HCT116 (cell line): ENCODE measurements around the gene HIRA.

Experiments
- POLR2A ChIP-seq: IDR thresholded peaks from 2 replicates; pipeline ENCODE4 v1.7.0; 2011; ENCODE audit warnings: borderline replicate concordance; ENCODE audit not compliant: insufficient read depth, insufficient read length; ENCODE audit errors: extremely low read depth
- TF ChIP-seq, protein P1 (sequence below): IDR thresholded peaks from 2 replicates; pipeline ENCODE4 v1.6.1; 2011; ENCODE audit warnings: mild to moderate bottlenecking, low read length, moderate library complexity; ENCODE audit not compliant: insufficient replicate concordance; ENCODE audit errors: extremely low read depth
- TF ChIP-seq, protein P2 (sequence below), 3 experiments: fragments of 200-600 bp in 1 of 3; sonication (generic) in 1 of 3; IDR thresholded peaks in 2 of 3; conservative IDR thresholded peaks in 1 of 3; 2 replicates each; pipeline ENCODE4 v1.5.1; 2012 to 2017; ENCODE audit warnings: low read depth in 2 of 3, low read length in 2 of 3, antibody characterized with exemption in 1 of 3, borderline replicate concordance in 1 of 3, control low read depth in 1 of 3, mild to moderate bottlenecking in 1 of 3, mixed read lengths in 1 of 3, mixed run types in 1 of 3, moderate library complexity in 1 of 3; ENCODE audit not compliant: insufficient read depth in 1 of 3

DNA sequence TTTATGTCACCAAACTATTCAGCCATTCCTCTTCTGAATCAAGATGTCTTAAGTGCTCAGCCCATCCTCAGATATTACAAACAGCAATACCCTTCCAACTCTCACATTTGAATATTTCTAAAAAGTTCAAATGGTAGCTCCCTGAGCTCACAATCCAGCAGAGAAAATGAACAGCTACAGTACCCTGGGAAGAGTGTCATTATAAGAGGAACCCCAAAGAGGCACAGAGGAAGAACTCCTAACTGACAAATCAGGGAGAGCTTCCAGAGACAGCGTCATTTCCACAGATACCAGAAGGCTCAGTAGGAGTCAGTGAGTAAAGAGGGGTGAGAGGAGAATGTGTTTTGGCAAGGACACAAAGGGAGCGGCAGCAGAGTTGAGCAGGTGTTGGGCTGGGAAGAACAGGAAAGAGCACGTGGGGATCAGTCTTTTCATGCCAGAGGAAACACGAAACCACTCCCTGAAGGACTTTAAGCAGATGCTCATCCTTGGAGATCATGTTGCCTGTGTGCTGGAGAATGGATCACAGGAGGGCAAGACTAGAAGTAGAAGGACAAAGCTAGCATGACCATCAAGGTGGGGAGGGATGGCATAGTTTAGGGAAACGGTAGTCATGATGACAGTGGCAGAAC lies 144.3 kb downstream of the HIRA start:
- TF ChIP-seq, protein P1, sequence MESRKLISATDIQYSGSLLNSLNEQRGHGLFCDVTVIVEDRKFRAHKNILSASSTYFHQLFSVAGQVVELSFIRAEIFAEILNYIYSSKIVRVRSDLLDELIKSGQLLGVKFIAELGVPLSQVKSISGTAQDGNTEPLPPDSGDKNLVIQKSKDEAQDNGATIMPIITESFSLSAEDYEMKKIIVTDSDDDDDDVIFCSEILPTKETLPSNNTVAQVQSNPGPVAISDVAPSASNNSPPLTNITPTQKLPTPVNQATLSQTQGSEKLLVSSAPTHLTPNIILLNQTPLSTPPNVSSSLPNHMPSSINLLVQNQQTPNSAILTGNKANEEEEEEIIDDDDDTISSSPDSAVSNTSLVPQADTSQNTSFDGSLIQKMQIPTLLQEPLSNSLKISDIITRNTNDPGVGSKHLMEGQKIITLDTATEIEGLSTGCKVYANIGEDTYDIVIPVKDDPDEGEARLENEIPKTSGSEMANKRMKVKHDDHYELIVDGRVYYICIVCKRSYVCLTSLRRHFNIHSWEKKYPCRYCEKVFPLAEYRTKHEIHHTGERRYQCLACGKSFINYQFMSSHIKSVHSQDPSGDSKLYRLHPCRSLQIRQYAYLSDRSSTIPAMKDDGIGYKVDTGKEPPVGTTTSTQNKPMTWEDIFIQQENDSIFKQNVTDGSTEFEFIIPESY: no peak
- TF ChIP-seq, protein P2, sequence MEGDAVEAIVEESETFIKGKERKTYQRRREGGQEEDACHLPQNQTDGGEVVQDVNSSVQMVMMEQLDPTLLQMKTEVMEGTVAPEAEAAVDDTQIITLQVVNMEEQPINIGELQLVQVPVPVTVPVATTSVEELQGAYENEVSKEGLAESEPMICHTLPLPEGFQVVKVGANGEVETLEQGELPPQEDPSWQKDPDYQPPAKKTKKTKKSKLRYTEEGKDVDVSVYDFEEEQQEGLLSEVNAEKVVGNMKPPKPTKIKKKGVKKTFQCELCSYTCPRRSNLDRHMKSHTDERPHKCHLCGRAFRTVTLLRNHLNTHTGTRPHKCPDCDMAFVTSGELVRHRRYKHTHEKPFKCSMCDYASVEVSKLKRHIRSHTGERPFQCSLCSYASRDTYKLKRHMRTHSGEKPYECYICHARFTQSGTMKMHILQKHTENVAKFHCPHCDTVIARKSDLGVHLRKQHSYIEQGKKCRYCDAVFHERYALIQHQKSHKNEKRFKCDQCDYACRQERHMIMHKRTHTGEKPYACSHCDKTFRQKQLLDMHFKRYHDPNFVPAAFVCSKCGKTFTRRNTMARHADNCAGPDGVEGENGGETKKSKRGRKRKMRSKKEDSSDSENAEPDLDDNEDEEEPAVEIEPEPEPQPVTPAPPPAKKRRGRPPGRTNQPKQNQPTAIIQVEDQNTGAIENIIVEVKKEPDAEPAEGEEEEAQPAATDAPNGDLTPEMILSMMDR (IDR thresholded peaks at IDR 0.05 in 2 of 3, conservative IDR thresholded peaks at IDR 0.05 in 1 of 3; ENCODE audit: borderline replicate concordance in 1 of 3, insufficient read depth in 1 of 3, low read depth in 2 of 3, low read length in 2 of 3): no peak
- TF ChIP-seq POLR2A: no peak
